AG08395 (cell line): Measurements from ENCODE around the gene MEDAG.

Experiments
- DNase-seq: peaks from one replicate; pipeline ENCODE4 v3.0.0; 2012; ENCODE audit warnings: mixed read lengths, low spot score

The MEDAG gene

GRCh38 chr13:30872685-30873461, 33.2 kb upstream of the MEDAG start:
- peak; percentile 76 for DNase-seq

GRCh38 chr13:30873499-30873898, 32.6 kb upstream of the MEDAG start:
- DNase-seq = no peak

- no peak for DNase-seq
Measured at GRCh38 chr13:30874111-30874510, 32.0 kb upstream of the MEDAG start.

- DNase-seq = no peak
Measured at GRCh38 chr13:30874561-30874960, 31.5 kb upstream of the MEDAG start.

GRCh38 chr13:30877335-30877734, 28.7 kb upstream of the MEDAG start:
- peak; percentile 47 for DNase-seq

- DNase-seq = peak; percentile 30
Measured at GRCh38 chr13:30880151-30880855, 25.8 kb upstream of the MEDAG start.

GRCh38 chr13:30880856-30881155, 25.3 kb upstream of the MEDAG start:
- peak; percentile 86 for DNase-seq

- DNase-seq = no peak
Measured at GRCh38 chr13:30881191-30881651, 24.9 kb upstream of the MEDAG start.

- DNase-seq = no peak
Measured at GRCh38 chr13:30882026-30882850, 23.8 kb upstream of the MEDAG start.

- no peak for DNase-seq
Measured at GRCh38 chr13:30882996-30883766, 22.9 kb upstream of the MEDAG start.

GRCh38 chr13:30884543-30884942, 21.5 kb upstream of the MEDAG start:
- DNase-seq = no peak

- DNase-seq = no peak
Measured at GRCh38 chr13:30889196-30889690, 16.8 kb upstream of the MEDAG start.

- peak; percentile 24 for DNase-seq
Measured at GRCh38 chr13:30892966-30893365, 13.1 kb upstream of the MEDAG start.

- peak; percentile 87 for DNase-seq
Measured at GRCh38 chr13:30895773-30896172, 10.3 kb upstream of the MEDAG start.

- no peak for DNase-seq
Measured at GRCh38 chr13:30898070-30898469, 8.0 kb upstream of the MEDAG start.

- peak; percentile 81 for DNase-seq
Measured at GRCh38 chr13:30898678-30899241, 7.3 kb upstream of the MEDAG start.

GRCh38 chr13:30900436-30900835, 5.6 kb upstream of the MEDAG start:
- DNase-seq = no peak

GRCh38 chr13:30900952-30901749, 4.9 kb upstream of the MEDAG start:
- no peak for DNase-seq

- no peak for DNase-seq
Measured at GRCh38 chr13:30904043-30904442, 2.0 kb upstream of the MEDAG start.

GRCh38 chr13:30906411-30907051, 460 bp downstream of the MEDAG start:
- DNase-seq = no peak
